ENCODE results near the gene MUC22. TPM values are rescaled to one million over a fixed set of nuclear protein-coding genes. Genes with fewer than 3 reads are reported as not detected.
A peak's percentile ranks its signal among the peaks of the same experiment; 100 is the strongest.
"Not testable (repeated sequence)": the region's sequence is repeated elsewhere in the genome, so short reads cannot be mapped to it uniquely, and the experiment has no call there.

MUC22 gene
- total and polyA plus RNA-seq, 2 experiments from 2014 or later = 0.03 TPM; not detected in 1

DNA sequence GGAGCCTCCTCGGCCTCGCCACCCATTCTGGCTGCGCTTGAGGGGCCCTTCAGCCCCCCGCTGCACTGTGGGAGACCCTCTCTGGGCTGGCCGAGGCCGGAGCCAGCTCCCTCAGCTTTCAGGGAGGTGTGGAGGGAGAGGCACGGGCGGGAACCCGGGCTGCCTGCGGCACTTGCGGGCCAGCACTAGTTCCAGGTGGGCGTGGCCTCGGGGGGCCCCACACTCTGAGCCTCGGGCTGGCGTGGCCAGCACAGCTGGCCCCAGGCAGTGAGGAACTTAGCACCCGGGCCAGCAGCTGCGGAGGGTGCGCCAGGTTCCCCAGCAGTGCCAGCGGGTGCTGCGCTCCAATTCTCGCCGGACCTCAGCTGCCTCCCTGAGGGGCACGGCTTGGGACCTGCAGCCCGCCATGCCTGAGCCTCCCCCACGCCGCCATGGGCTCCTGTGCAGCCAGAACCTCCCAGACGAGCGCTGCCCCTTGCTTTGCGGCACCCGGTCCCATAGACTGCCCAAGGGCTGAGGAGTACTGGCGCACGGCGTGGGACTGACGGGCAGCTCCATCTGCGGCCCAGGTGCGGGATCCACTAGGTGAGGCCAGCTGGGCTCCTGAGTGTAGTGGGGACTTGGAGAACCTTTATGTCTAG, 6.5 kb downstream of the MUC22 start:
- 93% methylated on average over 36 of the region's 36 CpGs for WGBS (ENCODE audit: low lambda C conversion rate, missing lambda C conversion rate)
- Histone ChIP-seq H3K4me1 (ENCODE audit: insufficient read depth) (no peaks in the 10 kb centered on the region), H3K9me2 (replicated peaks; ENCODE audit: insufficient read depth) (no peaks in the 10 kb centered on the region), H3K9me3 (ENCODE audit: low read depth) (no peaks in the 10 kb centered on the region), H3K79me2 (no peaks in the 10 kb centered on the region), H3K4me3 (no peak overlapping the region), H4K20me1 (ENCODE audit: insufficient read depth, poor library complexity, severe bottlenecking) (no peaks in the 10 kb centered on the region), H3K27ac (no peak overlapping the region), H3K4me2 (no peak overlapping the region), H3K36me3 (replicated peaks; ENCODE audit: insufficient read depth, low read depth) (no peaks in the 10 kb centered on the region), H2AFZ (no peak overlapping the region), H3K27me3 (no peaks in the 10 kb centered on the region)
- TF ChIP-seq, protein P1, sequence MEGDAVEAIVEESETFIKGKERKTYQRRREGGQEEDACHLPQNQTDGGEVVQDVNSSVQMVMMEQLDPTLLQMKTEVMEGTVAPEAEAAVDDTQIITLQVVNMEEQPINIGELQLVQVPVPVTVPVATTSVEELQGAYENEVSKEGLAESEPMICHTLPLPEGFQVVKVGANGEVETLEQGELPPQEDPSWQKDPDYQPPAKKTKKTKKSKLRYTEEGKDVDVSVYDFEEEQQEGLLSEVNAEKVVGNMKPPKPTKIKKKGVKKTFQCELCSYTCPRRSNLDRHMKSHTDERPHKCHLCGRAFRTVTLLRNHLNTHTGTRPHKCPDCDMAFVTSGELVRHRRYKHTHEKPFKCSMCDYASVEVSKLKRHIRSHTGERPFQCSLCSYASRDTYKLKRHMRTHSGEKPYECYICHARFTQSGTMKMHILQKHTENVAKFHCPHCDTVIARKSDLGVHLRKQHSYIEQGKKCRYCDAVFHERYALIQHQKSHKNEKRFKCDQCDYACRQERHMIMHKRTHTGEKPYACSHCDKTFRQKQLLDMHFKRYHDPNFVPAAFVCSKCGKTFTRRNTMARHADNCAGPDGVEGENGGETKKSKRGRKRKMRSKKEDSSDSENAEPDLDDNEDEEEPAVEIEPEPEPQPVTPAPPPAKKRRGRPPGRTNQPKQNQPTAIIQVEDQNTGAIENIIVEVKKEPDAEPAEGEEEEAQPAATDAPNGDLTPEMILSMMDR (IDR thresholded peaks at IDR 0.05; ENCODE audit: poor library complexity) = no peak
- DNase-seq (ENCODE audit: low spot score) = no peak

DNA sequence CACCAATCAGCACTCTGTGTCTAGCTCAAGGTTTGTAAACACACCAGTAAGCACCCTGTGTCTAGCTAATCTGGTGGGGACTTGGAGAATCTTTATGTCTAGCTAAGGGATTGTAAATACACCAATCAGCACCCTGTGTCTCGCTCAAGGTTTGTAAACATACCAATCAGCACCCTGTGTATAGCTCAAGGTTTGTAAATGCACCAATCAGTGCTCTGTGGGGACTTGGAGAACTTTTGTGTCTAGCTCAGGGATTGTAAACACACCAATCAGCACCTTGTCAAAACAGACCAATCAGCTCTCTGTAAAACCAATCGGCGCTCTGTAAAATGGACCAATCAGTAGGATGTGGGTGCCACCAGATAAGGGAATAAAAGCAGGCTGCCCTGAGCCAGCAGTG, 7.2 kb downstream of the MUC22 start:
- H4K20me1 ChIP-seq (ENCODE audit: insufficient read depth, poor library complexity, severe bottlenecking); H3K36me3 ChIP-seq (replicated peaks; ENCODE audit: insufficient read depth, low read depth); H2AFZ ChIP-seq; H3K27ac ChIP-seq; H3K9me3 ChIP-seq (ENCODE audit: low read depth); H3K79me2 ChIP-seq; H3K9me2 ChIP-seq (replicated peaks; ENCODE audit: insufficient read depth); H3K27me3 ChIP-seq; DNase-seq (ENCODE audit: low spot score); H3K4me2 ChIP-seq; H3K4me1 ChIP-seq (ENCODE audit: insufficient read depth); H3K4me3 ChIP-seq: not testable (repeated sequence)
- WGBS (ENCODE audit: low lambda C conversion rate, missing lambda C conversion rate) = 82% methylated on average over 3 of the region's 3 CpGs

DNA sequence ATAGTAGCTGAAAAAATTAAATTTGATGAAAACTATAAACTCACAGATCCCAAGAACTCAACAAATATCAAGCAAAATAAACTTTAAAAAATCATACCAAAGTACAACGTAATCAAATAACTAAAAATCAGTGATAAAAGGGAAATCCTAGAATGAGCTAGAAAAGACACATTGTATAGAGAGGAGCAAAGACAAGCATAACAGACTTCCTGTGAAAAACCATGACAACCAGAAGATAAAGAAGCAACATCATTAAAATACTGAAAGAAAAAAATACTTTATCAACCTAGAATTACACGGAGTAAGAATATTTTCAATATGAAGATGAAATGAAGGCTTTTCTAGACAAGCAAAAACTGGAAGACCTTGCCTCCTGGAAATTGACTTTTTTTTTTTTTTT, 9.8 kb downstream of the MUC22 start:
- Histone ChIP-seq H3K4me3 (no peak overlapping the region), H3K36me3 (replicated peaks; ENCODE audit: insufficient read depth, low read depth) (no peaks in the 10 kb centered on the region), H2AFZ (no peak overlapping the region), H3K27me3 (no peaks in the 10 kb centered on the region), H3K9me2 (replicated peaks; ENCODE audit: insufficient read depth) (no peaks in the 10 kb centered on the region), H3K79me2 (no peaks in the 10 kb centered on the region), H3K9me3 (ENCODE audit: low read depth) (no peaks in the 10 kb centered on the region), H3K27ac (no peak overlapping the region), H3K4me1 (ENCODE audit: insufficient read depth) (no peaks in the 10 kb centered on the region), H3K4me2 (peak overlapping the region; percentile 46), H4K20me1 (ENCODE audit: insufficient read depth, poor library complexity, severe bottlenecking) (no peaks in the 10 kb centered on the region)
- no peak for DNase-seq (ENCODE audit: low spot score)
- no peak for TF ChIP-seq EZH2 (IDR thresholded peaks at IDR 0.05; ENCODE audit: borderline replicate concordance)
- TF ChIP-seq EZH2phosphoT487 (IDR thresholded peaks at IDR 0.05; ENCODE audit: low read depth, severe bottlenecking, unreplicated experiment) = no peak
- TF ChIP-seq, protein P1 (IDR thresholded peaks at IDR 0.05; ENCODE audit: poor library complexity) = no peak
- 82% methylated on average over 2 of the region's 2 CpGs for WGBS (ENCODE audit: low lambda C conversion rate, missing lambda C conversion rate)

DNA sequence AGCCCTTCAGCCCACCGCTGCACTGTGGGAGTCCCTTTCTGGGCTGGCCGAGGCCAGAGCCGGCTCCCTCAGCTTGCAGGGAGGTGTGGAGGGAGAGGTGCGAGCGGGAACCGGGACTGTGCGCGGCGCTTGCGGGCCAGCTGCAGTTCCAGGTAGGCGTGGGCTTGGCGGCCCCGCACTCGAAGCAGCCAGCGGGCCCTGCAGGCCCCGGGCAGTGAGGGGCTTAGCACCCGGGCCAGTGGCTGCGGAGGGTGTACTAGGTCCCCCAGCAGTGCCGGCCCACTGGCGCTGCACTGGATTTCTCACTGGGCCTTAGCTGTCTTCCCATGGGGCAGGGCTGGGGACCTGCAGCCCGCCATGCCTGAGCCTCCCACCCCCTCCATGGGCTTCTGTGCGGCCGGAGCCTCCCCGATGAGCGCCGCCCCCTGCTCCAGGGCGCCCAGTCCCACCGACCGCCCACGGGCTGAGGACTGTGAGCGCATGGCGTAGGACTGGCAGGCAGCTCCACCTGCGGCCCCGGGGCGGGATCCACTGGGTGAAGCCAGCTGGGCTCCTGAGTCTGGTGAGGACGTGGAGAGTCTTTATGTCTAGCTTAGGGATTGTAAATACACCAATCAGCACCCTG, 10.5 kb downstream of the MUC22 start:
- not testable (repeated sequence) for H3K4me3 ChIP-seq; H3K79me2 ChIP-seq; H2AFZ ChIP-seq; H4K20me1 ChIP-seq (ENCODE audit: insufficient read depth, poor library complexity, severe bottlenecking); DNase-seq (ENCODE audit: low spot score); H3K9me3 ChIP-seq (ENCODE audit: low read depth); H3K27me3 ChIP-seq; H3K4me1 ChIP-seq (ENCODE audit: insufficient read depth); H3K9me2 ChIP-seq (replicated peaks; ENCODE audit: insufficient read depth); H3K36me3 ChIP-seq (replicated peaks; ENCODE audit: insufficient read depth, low read depth); H3K27ac ChIP-seq
- WGBS (ENCODE audit: low lambda C conversion rate, missing lambda C conversion rate) = 74% methylated on average over 28 of the region's 36 CpGs
- H3K4me2 ChIP-seq = peak overlapping the region; percentile 46

DNA sequence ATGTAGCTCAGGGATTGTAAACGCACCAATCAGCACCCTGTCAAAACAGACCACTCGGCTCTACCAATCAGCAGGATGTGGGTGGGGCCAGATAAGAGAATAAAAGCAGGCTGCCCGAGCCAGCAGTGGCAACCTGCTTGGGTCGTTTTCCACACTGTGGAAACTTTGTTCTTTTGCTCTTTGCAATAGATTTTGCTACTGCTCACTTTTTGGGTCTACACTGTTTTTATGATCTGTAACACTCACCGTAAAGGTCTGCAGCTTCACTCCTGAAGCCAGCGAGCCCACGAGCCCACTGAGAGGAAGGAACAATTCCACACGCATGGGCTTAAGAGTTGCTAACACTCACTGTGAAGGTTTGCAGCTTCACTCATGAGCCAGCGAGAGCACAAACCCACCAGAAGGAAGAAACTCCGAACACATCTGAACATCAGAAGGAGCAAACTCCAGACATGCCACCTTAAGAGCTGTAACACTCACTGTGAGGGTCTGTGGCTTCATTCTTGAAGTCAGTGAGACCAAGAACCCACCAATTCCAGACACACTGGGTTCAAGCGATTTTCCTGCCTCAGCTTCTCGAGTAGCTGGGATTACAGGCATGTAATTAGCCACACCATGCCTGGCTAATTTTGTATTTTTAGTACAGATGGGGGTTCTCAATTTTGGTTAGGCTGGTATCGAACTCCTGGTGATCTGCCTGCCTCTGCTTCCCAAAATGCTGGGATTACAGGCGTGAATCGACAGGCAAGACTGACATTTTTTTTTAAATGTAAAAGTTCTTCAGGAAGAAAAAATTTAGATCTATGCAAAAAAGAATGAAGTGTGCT, 11.6 kb downstream of the MUC22 start:
- not testable (repeated sequence) for H3K27me3 ChIP-seq

More for the DNA sequence above, 11.6 kb downstream of the MUC22 start:
- DNase-seq (ENCODE audit: low spot score); H2AFZ ChIP-seq; H3K36me3 ChIP-seq (replicated peaks; ENCODE audit: insufficient read depth, low read depth); H4K20me1 ChIP-seq (ENCODE audit: insufficient read depth, poor library complexity, severe bottlenecking); H3K4me3 ChIP-seq; H3K79me2 ChIP-seq; H3K9me3 ChIP-seq (ENCODE audit: low read depth); H3K4me2 ChIP-seq; H3K9me2 ChIP-seq (replicated peaks; ENCODE audit: insufficient read depth); H3K27ac ChIP-seq; H3K4me1 ChIP-seq (ENCODE audit: insufficient read depth): not testable (repeated sequence)
- WGBS (ENCODE audit: low lambda C conversion rate, missing lambda C conversion rate) = 82% methylated on average over 15 of the region's 15 CpGs
